GM21528 (cell line): Measurements from ENCODE around the gene SIDT1.
A peak's percentile ranks its signal among the peaks of the same experiment; 100 is the strongest.

Experiments used
- ATAC-seq: cut with Tn5 transposase; IDR thresholded peaks from one replicate; pipeline ENCODE4 v1.9.1; 2021; ENCODE audit warnings: mild to moderate bottlenecking, moderate library complexity; ENCODE audit not compliant: unreplicated experiment, low FRiP score

Gene SIDT1

DNA sequence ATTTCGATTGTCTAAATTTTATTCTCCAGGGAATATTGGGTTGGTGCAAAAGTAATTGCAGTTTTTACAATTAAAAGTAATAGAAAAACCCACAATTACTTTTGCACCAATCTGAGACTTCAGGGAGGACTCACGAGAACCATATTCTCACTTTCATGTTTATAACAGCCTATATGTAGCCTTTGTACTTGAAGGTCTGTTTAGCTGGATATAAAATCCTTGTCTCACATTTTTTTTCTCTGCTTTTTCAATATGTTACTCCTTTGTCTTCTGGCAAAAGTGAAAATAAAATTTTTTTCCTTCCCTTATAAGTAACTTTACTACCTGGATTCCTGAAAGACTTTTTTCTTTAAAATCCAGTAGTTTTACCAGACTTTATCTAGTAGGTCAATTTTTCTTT is 9.2 kb downstream of the SIDT1 start:
- ATAC-seq, result no peak

DNA sequence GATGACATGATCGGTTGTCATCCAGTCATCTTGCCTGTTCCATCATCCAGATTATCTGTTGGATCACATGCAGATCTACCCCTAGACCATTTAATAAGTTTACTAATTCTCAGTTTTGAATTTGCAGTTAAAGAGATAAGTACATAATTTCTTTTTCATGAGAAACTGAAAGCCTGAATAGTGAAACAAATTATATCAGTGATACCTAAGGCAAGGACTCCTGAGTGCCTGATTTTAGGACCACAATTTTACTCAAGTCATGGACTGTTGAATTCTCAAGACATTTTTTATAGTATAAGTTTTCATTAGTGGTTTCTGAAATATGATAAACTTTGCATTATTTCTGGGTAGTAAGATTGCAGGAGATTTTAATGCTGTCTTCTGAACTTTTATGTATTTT is 13.2 kb downstream of the SIDT1 start:
- ATAC-seq, result no peak

DNA sequence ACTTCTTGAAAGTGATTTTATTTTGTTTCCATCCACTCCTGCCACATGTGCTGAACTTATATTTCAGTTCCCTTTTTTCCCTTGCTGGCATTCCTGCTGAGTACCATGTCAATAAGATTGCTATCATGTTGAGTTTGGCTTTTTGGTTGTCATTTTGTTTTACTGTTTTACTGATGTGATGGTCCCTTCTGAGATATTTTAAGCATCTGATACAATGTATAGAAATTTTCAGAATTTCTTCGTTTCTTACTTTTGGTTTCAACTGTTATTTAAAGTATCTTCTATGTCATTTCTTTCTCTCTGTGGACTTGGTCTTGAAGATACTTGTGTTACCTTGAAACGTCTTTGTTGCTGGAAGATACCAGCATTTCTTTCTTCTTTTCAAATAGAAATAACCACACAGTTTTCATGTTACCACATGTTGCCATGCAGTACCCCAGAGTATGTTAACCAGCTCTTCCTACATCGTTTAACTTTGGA is 14.1 kb downstream of the SIDT1 start:
- ATAC-seq, result peak; percentile 86

DNA sequence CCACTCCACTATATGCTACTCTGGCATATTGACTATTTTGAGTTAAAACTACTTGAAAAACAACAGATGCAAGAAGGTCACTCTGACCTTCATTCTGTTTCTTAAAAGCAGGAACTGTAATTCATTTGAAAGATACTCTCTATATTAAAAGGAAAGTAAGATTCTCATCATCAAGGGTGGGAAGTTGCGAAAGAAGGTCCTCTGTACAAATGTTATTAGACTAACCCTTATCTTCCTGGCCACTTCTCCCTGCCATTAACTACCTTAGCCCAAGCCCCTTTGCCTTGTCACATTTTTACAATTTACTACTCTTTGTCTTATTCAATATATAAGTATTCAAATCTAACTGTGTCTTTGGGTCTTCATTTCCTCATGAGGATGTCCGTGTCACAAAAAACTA is 16.1 kb downstream of the SIDT1 start:
- ATAC-seq, result no peak

DNA sequence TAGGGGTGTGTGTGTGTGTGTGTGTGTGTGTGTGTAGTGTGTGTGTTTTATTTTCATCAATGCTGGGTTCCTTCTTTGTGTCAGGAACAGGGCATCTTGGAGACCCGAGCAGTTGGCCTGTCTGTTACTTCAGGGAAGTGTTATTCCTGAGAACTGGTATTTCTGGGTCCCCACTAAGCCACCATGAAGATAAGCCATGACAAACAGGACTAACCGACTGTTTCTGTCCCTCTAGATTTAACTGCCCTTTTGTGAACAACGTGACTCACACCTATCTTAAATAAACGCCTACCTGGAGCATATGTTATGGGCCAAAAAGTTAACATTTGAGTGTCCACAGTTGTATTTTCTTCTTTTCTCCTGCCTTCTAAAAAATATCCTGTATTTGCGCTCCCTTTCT is 19.5 kb downstream of the SIDT1 start:
- no peak for ATAC-seq

DNA sequence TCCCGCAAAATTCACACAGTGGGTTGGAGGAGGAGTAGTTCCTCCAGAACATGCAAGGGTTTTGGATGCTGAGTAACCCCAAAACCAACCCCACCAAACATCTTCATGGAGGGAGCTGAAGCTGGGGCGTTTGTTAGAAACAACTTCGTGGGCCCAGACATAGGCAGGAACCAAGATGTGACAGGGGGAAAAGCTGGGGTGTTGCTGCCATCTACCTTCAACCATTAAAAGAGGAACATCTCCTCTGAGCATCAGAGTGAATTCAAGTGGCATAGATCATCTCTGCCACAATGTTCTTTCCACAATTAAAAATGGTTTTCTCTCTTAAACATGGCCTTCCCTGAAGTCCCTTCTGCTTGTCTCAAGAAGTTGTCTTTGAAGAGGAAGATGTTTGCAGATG is 20.5 kb downstream of the SIDT1 start:
- ATAC-seq, result no peak

DNA sequence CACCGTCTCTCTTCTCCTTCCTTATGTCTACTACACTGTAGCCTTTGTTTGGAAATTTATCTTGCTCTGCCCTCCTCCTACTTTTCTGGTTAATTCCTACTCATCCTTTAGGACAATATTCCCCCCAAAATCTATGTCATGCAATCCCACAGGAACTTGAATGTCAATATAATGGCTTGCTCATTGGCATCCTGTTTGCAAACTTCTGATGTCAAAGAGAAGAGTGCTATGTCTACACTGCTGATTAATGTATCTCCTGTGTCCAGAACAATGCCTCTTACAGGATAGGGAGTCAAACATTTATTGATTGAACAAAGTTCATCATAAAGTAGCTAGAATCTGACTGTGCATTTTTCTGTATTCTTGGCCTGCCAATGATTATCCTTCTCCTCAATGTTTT is 22.8 kb downstream of the SIDT1 start:
- no peak for ATAC-seq

DNA sequence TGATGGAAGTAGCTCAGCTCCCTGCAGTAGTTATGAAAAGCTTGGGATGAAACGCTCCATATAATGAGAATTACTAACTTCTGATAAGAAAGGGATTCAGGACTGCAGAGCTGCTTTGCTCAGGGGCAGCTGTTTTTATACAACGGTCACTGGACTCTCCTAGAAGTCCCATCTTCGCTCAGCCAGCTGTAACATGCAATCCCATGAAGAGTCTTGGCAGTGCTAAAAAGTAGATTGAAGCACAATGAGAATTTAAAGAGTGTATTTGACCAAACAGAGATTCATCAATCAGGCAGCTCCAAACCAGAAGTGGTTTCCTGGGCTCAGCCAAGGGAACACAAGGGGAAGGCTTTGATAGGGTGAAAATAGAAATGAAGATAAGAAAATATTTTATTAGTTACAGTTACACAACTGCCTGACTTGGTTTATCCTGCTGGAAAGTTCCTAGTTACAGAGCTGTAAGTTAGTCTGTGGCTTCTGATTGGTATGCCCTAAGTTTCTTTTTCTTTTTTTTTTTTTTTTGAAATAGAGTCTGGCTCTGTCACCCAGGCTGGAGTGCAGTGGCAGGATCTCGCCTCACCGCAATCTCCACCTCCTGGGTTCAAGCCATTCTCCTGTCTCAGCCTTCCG is 24.1 kb downstream of the SIDT1 start:
- ATAC-seq, result no peak

DNA sequence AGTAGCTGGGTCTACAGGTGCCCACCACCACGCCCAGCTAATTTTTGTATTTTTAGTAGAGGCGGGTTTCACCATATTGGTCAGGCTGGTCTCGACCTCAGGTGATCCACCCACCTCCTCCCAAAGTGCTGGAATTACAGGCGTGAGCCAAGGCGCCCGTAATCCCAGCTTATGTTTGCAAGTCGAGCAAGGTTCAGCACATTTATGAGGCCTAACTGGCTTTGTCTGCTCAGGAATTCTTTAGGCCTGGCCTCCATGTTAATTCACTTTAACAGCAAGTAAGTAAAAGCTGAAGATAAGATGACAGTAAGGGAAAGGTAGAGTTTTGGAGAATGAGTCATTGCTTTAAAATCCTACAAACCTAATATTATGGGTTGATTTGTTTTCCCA is 24.6 kb downstream of the SIDT1 start:
- ATAC-seq, result no peak

DNA sequence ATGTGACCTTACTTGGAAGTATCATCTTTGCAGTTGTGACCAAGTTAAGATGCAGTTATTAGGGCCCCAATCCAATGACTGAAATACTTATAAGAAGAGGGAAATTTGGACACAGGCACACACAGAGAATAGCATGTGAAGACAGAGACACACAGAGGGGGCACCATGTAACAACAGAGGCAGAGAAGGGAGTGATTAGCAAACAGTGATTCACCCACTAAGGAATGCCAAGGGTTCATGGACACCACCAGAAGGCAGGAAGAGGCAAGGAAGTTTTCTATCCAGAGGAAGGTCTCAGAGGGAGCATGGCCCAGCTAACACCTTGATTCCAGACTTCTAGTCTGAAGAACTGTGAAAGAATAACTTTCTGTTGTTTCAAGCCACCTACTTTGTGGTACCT is 25.0 kb downstream of the SIDT1 start:
- no peak for ATAC-seq

DNA sequence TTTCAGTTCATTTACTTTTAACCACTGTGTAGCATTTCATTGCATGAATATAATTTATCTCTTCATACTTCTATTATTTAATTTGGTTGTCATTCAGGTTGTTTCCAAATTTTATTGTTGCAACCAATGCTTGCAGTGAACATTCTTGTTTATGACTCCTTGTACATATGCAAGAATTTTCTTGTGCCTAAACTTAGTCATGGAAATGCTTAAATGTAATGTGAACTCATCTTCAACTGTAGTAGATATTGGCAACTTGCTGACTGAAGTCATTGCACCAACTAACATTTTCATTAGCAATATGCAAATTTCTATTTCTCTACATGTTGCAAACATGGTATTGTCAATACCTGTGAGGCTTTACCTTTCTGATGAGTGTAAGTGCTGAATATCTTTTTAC is 26.7 kb downstream of the SIDT1 start:
- ATAC-seq, result no peak

DNA sequence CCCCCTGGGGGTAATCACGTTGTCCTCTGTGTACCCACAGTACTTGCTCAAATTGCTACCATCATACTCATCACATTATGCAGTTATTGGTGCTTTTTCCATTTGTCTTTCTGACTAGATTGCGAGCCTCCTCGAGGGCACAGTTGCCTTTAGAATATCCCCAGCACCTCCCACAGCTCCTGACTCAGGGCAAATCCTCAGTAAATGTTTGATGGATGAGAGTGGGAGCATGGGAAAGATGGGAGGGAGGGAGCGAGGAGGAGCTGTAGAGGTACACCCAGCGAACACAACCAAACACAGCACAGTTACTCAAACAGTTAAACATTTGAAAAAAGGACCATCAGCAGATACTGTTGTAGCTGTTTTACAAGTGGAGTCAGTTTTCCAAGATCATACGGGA is 27.9 kb downstream of the SIDT1 start:
- no peak for ATAC-seq

DNA sequence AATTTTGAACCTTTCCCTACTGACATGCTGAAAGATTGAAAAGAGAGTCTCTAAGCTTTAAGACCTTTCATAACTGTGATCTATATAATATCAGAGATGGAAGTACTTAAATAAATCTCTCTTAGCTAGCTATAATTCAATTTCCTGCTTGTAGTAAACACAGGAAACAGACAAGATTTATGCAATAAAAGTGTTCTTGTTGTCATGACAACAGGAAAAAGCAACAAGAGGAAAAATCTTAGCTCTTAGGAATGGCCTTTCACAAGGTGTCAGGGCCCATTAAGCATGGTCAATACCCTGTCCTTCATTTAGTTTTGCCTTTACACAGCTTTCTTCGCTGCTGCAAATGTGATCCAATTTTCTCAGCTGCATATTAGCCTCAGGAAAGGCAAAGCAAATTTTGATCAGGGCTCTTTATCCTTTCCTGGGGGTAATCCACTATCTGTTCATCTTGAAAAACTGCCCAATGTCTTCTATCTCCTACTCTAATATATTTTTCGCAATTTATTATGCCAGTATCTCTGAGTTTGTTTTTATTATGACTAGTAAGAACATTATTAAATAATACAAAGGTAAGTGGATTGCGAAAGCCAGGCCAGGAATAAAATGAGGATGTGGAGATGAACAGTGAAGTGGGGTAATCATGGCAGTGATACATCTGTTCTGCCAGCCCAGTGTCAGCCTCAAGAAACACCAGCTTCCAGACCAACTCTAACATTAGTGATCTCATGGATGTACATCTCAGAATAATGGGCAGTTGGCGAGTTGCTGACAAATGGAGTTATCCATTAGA is 28.7 kb downstream of the SIDT1 start:
- no peak for ATAC-seq

DNA sequence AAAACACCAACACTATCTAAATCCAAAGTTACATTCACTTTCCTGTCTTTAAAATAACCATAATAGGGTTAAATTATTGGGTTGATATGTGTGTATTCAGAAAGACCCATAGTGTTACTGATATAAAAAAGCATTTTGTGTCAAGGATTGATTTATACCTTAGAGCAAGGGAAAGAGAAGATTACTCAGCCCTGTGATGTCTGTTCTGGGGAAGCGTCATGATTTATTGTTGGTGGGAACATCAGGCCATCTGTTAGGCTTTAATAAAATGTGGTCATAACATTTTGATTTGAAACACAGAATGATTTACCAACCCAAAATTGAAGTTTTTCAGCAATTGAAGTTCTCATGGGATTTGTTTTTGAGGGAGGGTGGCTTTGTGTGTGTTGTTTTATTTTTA is 33.2 kb downstream of the SIDT1 start:
- no peak for ATAC-seq

DNA sequence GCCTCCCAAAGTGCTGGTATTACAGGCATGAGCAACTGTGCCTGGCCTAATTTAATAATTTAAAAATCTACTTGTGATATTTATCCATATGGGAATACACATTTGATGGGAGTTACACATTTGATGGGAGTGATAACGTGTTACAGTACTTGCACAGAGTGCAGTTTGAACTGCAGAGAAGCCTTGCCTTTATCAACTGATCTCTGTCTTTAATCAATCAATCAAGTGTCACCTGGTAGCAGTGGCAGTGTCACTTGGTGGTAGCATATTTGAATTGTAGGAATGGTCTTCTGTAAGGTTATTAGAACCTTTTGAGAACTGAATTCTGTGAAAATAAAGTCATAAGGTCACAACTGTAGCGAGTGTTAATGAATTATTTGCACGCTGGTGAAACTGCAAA is 37.8 kb downstream of the SIDT1 start:
- ATAC-seq, result no peak

DNA sequence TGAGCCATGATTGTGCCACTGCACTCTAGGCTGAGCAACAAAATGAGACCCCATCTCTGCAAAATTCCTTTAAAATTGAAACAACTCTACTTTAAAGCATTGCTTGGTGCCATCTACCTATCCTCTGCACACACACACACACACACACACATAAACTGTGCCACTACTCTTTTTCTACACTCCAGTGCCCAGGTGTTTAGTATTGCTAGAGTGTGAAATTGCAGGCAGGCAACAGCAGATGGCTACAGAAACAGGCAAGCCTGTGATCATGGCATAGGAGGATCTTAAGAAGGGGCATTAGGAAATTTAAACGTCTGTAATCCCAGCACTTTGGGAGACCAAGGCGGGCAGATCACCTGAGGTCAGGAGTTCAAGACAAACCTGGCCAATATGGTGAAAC is 39.0 kb downstream of the SIDT1 start:
- no peak for ATAC-seq

DNA sequence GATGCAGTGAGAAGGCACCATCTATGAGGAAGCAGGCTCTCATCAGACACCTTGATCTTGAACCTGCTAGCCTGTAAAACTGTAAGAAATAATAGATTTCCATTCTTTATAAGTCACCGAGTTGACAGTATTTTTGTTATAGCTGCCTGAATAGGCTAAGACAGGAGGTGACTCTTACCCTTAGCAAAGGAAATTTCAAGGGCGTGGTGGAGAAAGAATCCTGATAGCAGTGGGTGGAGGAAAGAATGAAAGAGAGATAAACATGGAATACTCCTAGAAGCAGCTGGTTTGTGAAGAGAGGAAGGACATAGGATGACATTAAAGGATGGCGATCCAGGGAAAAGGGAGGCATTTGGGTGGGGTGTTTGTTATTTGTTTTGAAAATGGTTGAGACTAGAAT is 41.4 kb downstream of the SIDT1 start:
- no peak for ATAC-seq

DNA sequence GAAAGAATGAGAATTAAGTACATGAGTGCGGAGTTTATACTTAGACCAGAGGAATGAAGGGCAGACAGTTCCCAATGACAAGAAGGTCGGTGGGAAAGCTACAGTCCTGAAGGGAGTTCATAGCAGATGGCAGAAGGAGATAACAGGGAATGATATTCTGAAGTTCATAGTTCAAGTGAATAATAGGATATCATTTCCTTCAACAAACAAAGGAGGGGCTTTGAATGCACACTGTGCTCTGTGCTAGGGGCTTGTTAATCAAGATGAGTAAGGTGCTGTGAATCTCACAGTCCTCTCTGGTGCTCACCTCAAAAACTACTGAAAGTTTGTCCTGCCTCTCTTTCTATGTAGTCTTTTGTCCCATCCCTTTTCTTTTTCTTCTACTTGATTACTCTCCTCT is 41.9 kb downstream of the SIDT1 start:
- ATAC-seq, result no peak

DNA sequence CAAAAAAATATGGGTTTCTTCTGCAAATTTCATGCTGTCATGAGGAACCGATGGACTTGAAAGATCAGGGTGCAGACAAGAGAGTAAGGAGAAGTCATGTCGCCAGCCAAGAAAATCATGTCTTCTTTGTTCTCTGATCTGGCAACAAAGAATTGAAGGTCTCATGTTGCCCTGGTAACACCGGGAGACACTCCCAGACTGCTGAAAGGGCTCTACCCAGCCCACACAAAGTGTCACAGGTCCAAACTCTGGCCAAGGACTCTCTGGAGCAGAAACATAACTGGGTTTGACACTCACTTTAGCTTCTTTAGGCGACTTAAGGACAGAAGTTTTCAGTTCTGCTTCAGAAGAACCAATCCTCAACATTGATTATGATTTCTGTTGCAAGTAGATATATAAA is 42.9 kb downstream of the SIDT1 start:
- no peak for ATAC-seq

DNA sequence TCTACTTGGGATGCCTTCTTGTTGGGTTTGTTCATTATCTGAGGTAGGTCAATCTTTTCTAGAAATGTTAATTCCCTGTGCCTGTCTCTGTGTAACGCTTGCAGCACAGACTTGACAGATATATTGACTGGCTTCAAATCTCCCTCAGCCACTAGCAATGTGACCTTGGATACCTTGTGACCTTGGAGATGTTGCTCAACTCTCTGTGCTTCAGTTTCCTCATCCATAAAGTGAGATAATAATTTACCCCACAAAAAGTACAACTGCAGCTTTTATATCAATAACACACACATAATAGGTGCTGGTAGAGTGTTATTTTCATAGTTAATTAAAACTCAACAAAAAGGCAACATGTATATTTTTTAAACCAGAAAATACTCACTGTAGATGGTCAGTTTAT is 52.9 kb downstream of the SIDT1 start:
- ATAC-seq, result no peak

DNA sequence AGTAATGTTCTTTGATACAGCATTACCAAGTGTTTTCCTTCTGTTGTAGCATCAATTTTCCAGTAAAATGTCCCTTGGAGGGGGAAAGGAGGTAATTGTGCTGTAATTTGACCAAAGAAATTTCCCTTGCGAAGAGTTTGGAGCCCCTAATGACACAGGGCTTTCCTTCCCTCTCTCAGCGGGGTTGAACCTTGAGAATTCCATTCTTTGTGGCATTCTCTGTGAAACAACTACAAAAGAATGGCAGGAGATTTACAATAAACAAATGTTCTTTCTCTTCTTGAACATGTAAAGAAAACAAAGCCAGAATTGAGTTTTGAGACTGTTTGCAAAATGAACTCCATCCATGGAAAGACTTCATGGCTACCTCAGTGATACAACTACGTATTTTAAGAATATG is 53.4 kb downstream of the SIDT1 start:
- ATAC-seq, result no peak

DNA sequence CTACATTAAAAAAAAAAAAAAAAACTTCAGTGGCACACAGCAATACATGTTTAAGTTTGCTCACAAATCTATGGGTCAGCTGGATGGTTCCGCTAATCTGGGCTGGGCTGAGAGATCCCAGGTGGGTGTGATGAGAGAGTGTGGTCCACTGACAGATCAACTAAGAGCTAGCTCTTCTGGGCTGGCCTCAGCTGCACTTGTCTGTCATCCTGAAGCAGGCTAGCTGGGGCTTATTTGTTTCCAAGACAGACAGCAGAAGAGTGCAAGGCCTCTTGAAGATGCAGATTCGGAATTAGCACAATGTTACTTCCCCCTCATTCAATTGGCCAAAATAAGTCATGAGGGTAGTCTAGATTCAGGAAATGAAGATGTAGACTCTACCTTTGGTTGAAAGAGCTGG is 56.5 kb downstream of the SIDT1 start:
- ATAC-seq, result no peak
